Neuronal stem cell (in vitro differentiated cells): ENCODE data around the gene NRSN2.

Experiments used
- DNase-seq: peaks from one replicate; pipeline ENCODE4 v3.0.0-alpha.2; 2013; ENCODE audit warnings: low spot score
- H2AFZ ChIP-seq: one replicate; pipeline ENCODE4 v1.6.1; 2013; ENCODE audit warnings: mild to moderate bottlenecking, low read length, inconsistent platforms
- H2AK5ac ChIP-seq: 2 replicates; pipeline ENCODE4 v1.6.1; 2013; ENCODE audit warnings: low read depth, mild to moderate bottlenecking, inconsistent platforms, low read length, moderate library complexity, mixed read lengths
- H2BK120ac ChIP-seq: 2 replicates; pipeline ENCODE4 v1.6.1; 2013; ENCODE audit warnings: low read depth, mild to moderate bottlenecking, inconsistent platforms, low read length, moderate library complexity, mixed read lengths
- H2BK12ac ChIP-seq: one replicate; pipeline ENCODE4 v1.6.1; 2013; ENCODE audit warnings: low read length, inconsistent platforms
- H2BK15ac ChIP-seq: 2 replicates; pipeline ENCODE4 v1.6.1; 2013; ENCODE audit warnings: mild to moderate bottlenecking, low read length, inconsistent platforms, mixed read lengths
- H2BK5ac ChIP-seq: one replicate; pipeline ENCODE4 v1.6.1; 2013; ENCODE audit warnings: inconsistent platforms, mild to moderate bottlenecking, low read length, moderate library complexity
- H3K14ac ChIP-seq: one replicate; pipeline ENCODE4 v1.6.1; 2013; ENCODE audit warnings: low read length, inconsistent platforms
- H3K18ac ChIP-seq: 2 replicates; pipeline ENCODE4 v1.6.1; 2013; ENCODE audit warnings: low read length, inconsistent platforms
- H3K23ac ChIP-seq: 2 replicates; pipeline ENCODE4 v1.6.1; 2013; ENCODE audit warnings: low read depth, mild to moderate bottlenecking, mixed read lengths, low read length, inconsistent platforms; ENCODE audit not compliant: poor library complexity
- H3K27ac ChIP-seq: replicated peaks from 3 replicates; pipeline ENCODE4 v1.5.1; 2013; ENCODE audit warnings: low read length, inconsistent platforms
- H3K27me3 ChIP-seq, 3 experiments: 2 replicates each; pipeline ENCODE4 v1.6.1; 2013; ENCODE audit warnings: low read length in 3 of 3, mild to moderate bottlenecking in 2 of 3, inconsistent platforms in 1 of 3, low read depth in 1 of 3, mixed read lengths in 1 of 3, moderate library complexity in 1 of 3; ENCODE audit not compliant: control insufficient read depth in 3 of 3, insufficient read depth in 3 of 3
- H3K36me3 ChIP-seq, 2 donors: replicated peaks in 1 of 2; 2 replicates each; pipeline ENCODE4 v1.6.1; 2013; ENCODE audit warnings: low read length in 2 of 2; ENCODE audit not compliant: control insufficient read depth in 2 of 2, insufficient read depth in 2 of 2
- H3K4ac ChIP-seq: 2 replicates; pipeline ENCODE4 v1.6.1; 2013; ENCODE audit warnings: inconsistent platforms, mild to moderate bottlenecking, low read length, moderate library complexity
- H3K4me1 ChIP-seq, 2 donors: 1 replicate in 1 of 2; 2 replicates in 1 of 2; pipeline ENCODE4 v1.6.1; 2013; ENCODE audit warnings: low read length in 2 of 2, low read depth in 1 of 2; ENCODE audit not compliant: control insufficient read depth in 2 of 2, insufficient read depth in 1 of 2
- H3K4me2 ChIP-seq: one replicate; pipeline ENCODE4 v1.6.1; 2013; ENCODE audit warnings: mild to moderate bottlenecking, low read length, inconsistent platforms; ENCODE audit not compliant: insufficient read depth, poor library complexity, severe bottlenecking
- H3K4me3 ChIP-seq, 2 donors: 2 replicates each; pipeline ENCODE4 v1.5.1; 2013; ENCODE audit warnings: low read length in 2 of 2, mild to moderate bottlenecking in 2 of 2, inconsistent platforms in 1 of 2, moderate library complexity in 1 of 2
- H3K79me1 ChIP-seq: one replicate; pipeline ENCODE4 v1.6.1; 2013; ENCODE audit warnings: low read depth, mild to moderate bottlenecking, inconsistent platforms, low read length, moderate library complexity
- H3K9ac ChIP-seq: one replicate; pipeline ENCODE4 v1.6.1; 2013; ENCODE audit warnings: mild to moderate bottlenecking, low read depth, low read length, inconsistent platforms; ENCODE audit not compliant: poor library complexity
- H3K9me3 ChIP-seq, 2 donors: replicated peaks in 1 of 2; 2 replicates each; pipeline versions ENCODE3 to v1.6.1; 2013; ENCODE audit warnings: low read length in 2 of 2, mild to moderate bottlenecking in 2 of 2, inconsistent platforms in 1 of 2, low read depth in 1 of 2, mixed read lengths in 1 of 2, moderate library complexity in 1 of 2; ENCODE audit not compliant: control insufficient read depth in 2 of 2, insufficient read depth in 1 of 2
- H4K8ac ChIP-seq: one replicate; pipeline ENCODE4 v1.6.1; 2013; ENCODE audit warnings: low read depth, mild to moderate bottlenecking, inconsistent platforms, low read length, moderate library complexity
- H4K91ac ChIP-seq: one replicate; pipeline ENCODE4 v1.6.1; 2013; ENCODE audit warnings: low read length, low read depth, mild to moderate bottlenecking, inconsistent platforms; ENCODE audit not compliant: poor library complexity
- WGBS, 2 donors: extraction: QIAGEN DNeasy Blood & Tissue Kit; methylation state at CpG; one replicate each; pipeline ENCODE4 v1.1.7; 2013; ENCODE audit warnings: missing lambda C conversion rate in 2 of 2, mixed read lengths in 1 of 2; ENCODE audit not compliant: insufficient read length in 2 of 2, insufficient replicate concordance in 1 of 2; ENCODE audit errors: extremely low coverage in 2 of 2; 5-methylcytosine and 5-hydroxymethylcytosine counted together

Gene NRSN2

DNA sequence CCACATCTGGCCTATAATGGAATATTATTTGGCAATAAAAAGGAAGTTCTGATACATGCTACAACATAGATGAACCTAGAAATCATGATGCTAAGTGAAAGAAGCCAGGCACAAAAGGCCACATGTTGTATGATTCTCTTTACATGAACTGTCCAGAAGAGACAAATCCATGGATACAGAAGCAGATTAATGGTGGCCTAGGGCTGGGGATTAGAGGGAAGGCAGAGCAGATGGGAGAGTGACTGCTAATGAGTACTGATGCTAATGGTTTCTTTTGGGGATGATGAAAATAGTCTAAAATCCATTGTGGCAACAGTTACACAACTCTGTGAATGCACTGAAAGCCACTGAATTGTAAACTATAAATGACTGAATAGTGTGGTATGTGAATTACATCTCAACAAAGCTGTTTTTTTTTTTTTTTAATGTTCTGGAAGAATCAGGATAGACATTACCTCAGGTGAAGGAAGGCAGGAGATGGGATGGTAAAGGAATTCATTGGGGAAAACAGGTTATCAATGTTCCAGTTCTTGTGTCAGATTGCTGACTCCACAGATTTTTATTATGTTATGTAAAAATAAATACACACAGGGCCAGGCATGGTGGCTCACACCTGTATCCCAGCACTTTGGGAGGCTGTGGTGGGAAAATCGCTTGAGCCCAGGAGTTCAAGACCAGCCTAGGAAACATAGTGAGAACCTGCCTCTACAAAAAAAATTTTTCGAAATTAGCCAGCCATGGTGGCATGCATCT is 30.4 kb upstream of the NRSN2 start:
- Histone ChIP-seq H2BK120ac (no peak overlapping the region), H3K36me3 (peaks cover 3 to 11% of the 10 kb centered on the region in 2 donors), H2AFZ (no peak overlapping the region), H3K9ac (no peak overlapping the region), H3K4ac (no peak overlapping the region), H3K9me3 (peaks cover 0 to 4% of the 10 kb centered on the region in 2 donors), H2BK12ac (no peak overlapping the region), H3K79me1 (no peaks in the 10 kb centered on the region), H4K8ac (no peak overlapping the region), H3K27ac (no peak overlapping the region), H3K4me3 (no peak overlapping the region), H3K4me2 (no peak overlapping the region), H3K18ac (no peak overlapping the region), H3K14ac (no peak overlapping the region), H4K91ac (no peak overlapping the region), H2AK5ac (no peak overlapping the region), H3K23ac (no peak overlapping the region), H3K4me1 (no peaks in the 10 kb centered on the region), H3K27me3 (no peaks in the 10 kb centered on the region), H2BK15ac (no peak overlapping the region), H2BK5ac (no peak overlapping the region)
- WGBS, 2 donors: no CpG with 5 or more reads among the region's 2 CpGs
- no peak for DNase-seq

GRCh38 chr20:324177-325044 is 22.5 kb upstream of the NRSN2 start:
- Histone ChIP-seq H4K8ac (no peak overlapping the region), H3K79me1 (peaks cover 7% of the 10 kb centered on the region), H2BK5ac (peak overlapping the region; percentile 84), H3K27ac (peak overlapping the region; percentile 94), H3K4me1 (peaks cover 14 to 22% of the 10 kb centered on the region in 2 donors), H3K18ac (peak overlapping the region; percentile 98), H3K27me3 (no peaks in the 10 kb centered on the region), H2BK120ac (no peak overlapping the region), H3K4me3 (peak overlapping the region; percentile 79 to 98), H2BK15ac (peak overlapping the region; percentile 97), H3K9ac (peak overlapping the region; percentile 90), H4K91ac (no peak overlapping the region), H2AFZ (peak overlapping the region; percentile 88), H3K9me3 (peaks cover 0 to 4% of the 10 kb centered on the region in 2 donors), H3K14ac (no peak overlapping the region), H3K36me3 (peaks cover 17 to 32% of the 10 kb centered on the region in 2 donors), H2BK12ac (no peak overlapping the region), H3K4me2 (peak overlapping the region; percentile 99), H2AK5ac (no peak overlapping the region), H3K23ac (peak overlapping the region; percentile 94), H3K4ac (no peak overlapping the region)
- DNase-seq: peak; percentile 90
- WGBS, 2 donors: no CpG with 5 or more reads among the region's 69 CpGs

DNA sequence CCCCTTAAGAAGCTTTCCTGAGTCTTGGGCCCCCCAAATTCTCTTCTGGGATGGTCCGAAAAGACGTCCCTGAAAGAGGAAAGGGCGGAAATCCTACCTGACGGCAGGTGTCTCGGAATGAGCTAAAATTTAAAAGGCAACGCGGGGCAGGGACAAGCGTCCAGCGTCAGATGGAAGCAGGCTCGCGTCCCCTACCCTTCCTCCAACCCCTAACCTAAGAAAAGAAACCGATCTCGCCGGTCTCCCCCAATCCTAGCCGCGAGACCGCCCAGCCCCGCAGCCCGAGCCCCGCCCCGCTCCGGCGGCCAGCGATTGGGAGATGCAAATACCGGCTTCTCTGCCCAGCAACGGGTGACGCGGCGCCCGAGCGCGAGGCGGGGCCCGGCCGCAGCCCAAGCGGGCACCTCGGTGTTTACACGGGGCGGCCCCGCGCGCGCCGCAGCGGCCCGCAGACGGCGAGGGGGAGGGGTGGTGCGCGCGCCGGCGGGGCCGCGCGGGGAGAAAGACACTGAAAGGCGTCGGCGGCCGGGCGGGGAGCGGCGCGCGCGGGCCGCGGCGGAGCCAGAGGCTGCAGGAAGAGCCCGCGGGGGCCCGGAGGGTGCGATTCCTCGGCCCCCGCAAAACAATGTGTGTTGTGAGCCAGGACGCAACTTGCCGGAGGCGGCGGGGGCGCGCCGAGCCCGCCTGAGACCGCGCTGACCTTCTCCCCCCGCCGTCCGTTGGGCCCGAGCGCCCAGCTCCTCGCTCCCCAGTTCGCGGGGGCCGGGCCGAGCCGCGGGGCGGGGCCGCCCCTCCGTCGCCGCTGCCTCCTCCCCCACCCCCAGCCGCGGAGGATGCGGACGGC is 21.6 kb upstream of the NRSN2 start, which contains the start of gene SOX12:
TSS of gene SOX12 (plus strand) at position 508 of the 844 bp plus-strand sequence. CDS start 373 bp downstream, outside the sequence.
- H3K79me1 ChIP-seq: peaks cover 7% of the 10 kb centered on the region
- no peaks in the 10 kb centered on the region for H3K27me3 ChIP-seq
- peak within 1 kb of the TSS; percentile 95 for H2BK120ac ChIP-seq
- peak within 1 kb of the TSS; percentile 99 for H3K9ac ChIP-seq
- peak within 1 kb of the TSS; percentile 98 for H3K4ac ChIP-seq
- no CpG with 5 or more reads among the region's 106 CpGs for WGBS, 2 donors
- DNase-seq: peak; percentile 97
- H4K91ac ChIP-seq: peak within 1 kb of the TSS; percentile 96
- H3K23ac ChIP-seq: peak within 1 kb of the TSS; percentile 98
- peak within 1 kb of the TSS; percentile 98 for H2BK5ac ChIP-seq
- H3K27ac ChIP-seq: peak within 1 kb of the TSS; percentile 96
- peak within 1 kb of the TSS; percentile 99 for H3K4me2 ChIP-seq
- H3K9me3 ChIP-seq: peaks cover 0 to 4% of the 10 kb centered on the region in 2 donors
- H2BK15ac ChIP-seq: peak within 1 kb of the TSS; percentile 97
- H3K36me3 ChIP-seq: peaks cover 18 to 35% of the 10 kb centered on the region in 2 donors
- peak within 1 kb of the TSS; percentile 88 for H2AFZ ChIP-seq
- no peak within 1 kb of the TSS for H4K8ac ChIP-seq
- H2AK5ac ChIP-seq: peak within 1 kb of the TSS; percentile 100
- H3K14ac ChIP-seq: peak within 1 kb of the TSS; percentile 100
- H3K18ac ChIP-seq: peak within 1 kb of the TSS; percentile 99
- H3K4me3 ChIP-seq: peak within 1 kb of the TSS; percentile 97 to 98
- peaks cover 23 to 31% of the 10 kb centered on the region in 2 donors for H3K4me1 ChIP-seq
- peak within 1 kb of the TSS; percentile 80 for H2BK12ac ChIP-seq
